Ectodermal cell (in vitro differentiated cells): ENCODE measurements around the gene EIF4E3. TPM values are rescaled to one million over a fixed set of nuclear protein-coding genes. Genes with fewer than 3 reads are reported as not detected.
A peak's percentile ranks its signal among the peaks of the same experiment; 100 is the strongest.

Experiments used
- H3K27ac ChIP-seq: 2 replicates; pipeline ENCODE4 v1.7.0; 2013; ENCODE audit warnings: mild to moderate bottlenecking, low read depth, low read length; ENCODE audit not compliant: insufficient read depth, poor library complexity, severe bottlenecking
- H3K27me3 ChIP-seq: 2 replicates; pipeline ENCODE4 v1.7.0; 2013; ENCODE audit warnings: mild to moderate bottlenecking, low read length; ENCODE audit not compliant: insufficient read depth, control insufficient read depth, poor library complexity, severe bottlenecking
- H3K36me3 ChIP-seq: one replicate; pipeline ENCODE4 v1.7.0; 2013; ENCODE audit warnings: low read length; ENCODE audit not compliant: control insufficient read depth, insufficient read depth
- H3K4me1 ChIP-seq: one replicate; pipeline ENCODE4 v1.7.0; 2013; ENCODE audit warnings: low read length; ENCODE audit not compliant: control insufficient read depth, insufficient read depth
- H3K4me3 ChIP-seq: 2 replicates; pipeline ENCODE4 v1.7.0; 2013; ENCODE audit warnings: low read depth, low read length, control low read depth; ENCODE audit not compliant: insufficient read depth
- H3K9me3 ChIP-seq: 2 replicates; pipeline ENCODE4 v1.7.0; 2013; ENCODE audit warnings: mild to moderate bottlenecking, low read length, moderate library complexity; ENCODE audit not compliant: control insufficient read depth
- WGBS, 2 experiments: methylation state at CpG; one replicate each; pipeline ENCODE4 v1.1.7; 2013; ENCODE audit warnings: missing lambda C conversion rate in 2 of 2; 5-methylcytosine and 5-hydroxymethylcytosine counted together
- polyA plus RNA-seq, 4 experiments: library from polyadenylated mRNA; stranded (reverse); fragments of 50-300 nt; gene quantifications; one replicate each; pipeline ENCODE4 v1.2.3, GENCODE V29; 2013

The EIF4E3 gene
- polyA plus RNA-seq (2013, experiment 1 of 4), result 10.6 TPM
- 9.7 TPM for polyA plus RNA-seq (2013, experiment 2 of 4)
- 7.6 TPM for polyA plus RNA-seq (2013, experiment 3 of 4)
- polyA plus RNA-seq (2013, experiment 4 of 4), result 8.4 TPM

- Histone ChIP-seq H3K27ac (no peak within 1 kb of the TSS), H3K27me3 (peaks cover 35% of the 10 kb centered on the region)
Measured at GRCh38 chr3:71725271-71725991, at the start of gene EIF4E3. Gene EIF4E3 (minus strand): TSS chr3:71725402. CDS start chr3:71725367, 35 bp downstream.

DNA sequence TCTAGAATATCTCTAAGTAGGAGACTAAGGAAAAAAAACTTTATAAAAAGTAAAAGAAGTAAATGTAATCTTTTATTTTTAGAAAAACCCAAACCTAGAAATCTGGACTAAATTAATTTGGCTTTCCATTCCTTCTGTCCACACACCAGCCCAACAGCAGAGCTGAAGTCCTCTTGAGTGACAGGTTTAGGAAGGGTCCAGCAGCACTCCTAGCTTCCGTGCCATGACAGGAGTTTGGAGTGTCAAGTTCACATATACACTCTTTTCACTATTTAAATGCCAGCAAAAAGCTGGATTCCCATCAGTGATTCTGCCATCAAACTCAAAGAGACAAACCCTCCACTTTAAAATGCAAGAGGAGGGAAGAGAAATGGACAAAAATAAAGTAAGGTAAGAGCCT is 46.7 kb upstream of the EIF4E3 start:
- WGBS, 2 experiments, result 13 to 60% methylated on average over 1 of the region's 1 CpG
- Histone ChIP-seq H3K36me3 (no peaks in the 10 kb centered on the region), H3K9me3 (no peaks in the 10 kb centered on the region), H3K4me3 (no peak overlapping the region), H3K27ac (no peak overlapping the region), H3K4me1 (no peaks in the 10 kb centered on the region), H3K27me3 (no peaks in the 10 kb centered on the region)

More at GRCh38 chr3:71725271-71725991, at the start of gene EIF4E3:
- WGBS, 2 experiments, result 2% methylated on average over 80 of the region's 80 CpGs
- Histone ChIP-seq H3K4me1 (no peaks in the 10 kb centered on the region), H3K36me3 (no peaks in the 10 kb centered on the region), H3K4me3 (peak within 1 kb of the TSS; percentile 65), H3K9me3 (no peaks in the 10 kb centered on the region)

- Histone ChIP-seq H3K4me1 (no peaks in the 10 kb centered on the region), H3K9me3 (no peaks in the 10 kb centered on the region), H3K27ac (no peak overlapping the region), H3K4me3 (no peak overlapping the region), H3K36me3 (no peaks in the 10 kb centered on the region), H3K27me3 (no peaks in the 10 kb centered on the region)
- WGBS, 2 experiments, result 91 to 94% methylated on average over 5 of the region's 5 CpGs
Measured at GRCh38 chr3:71771126-71771525, 45.9 kb upstream of the EIF4E3 start.

- H3K27me3 ChIP-seq, result no peaks in the 10 kb centered on the region
- 90 to 91% methylated on average over 3 to 4 of the region's 5 CpGs for WGBS, 2 experiments
- no peak overlapping the region for H3K27ac ChIP-seq
- H3K4me1 ChIP-seq, result no peaks in the 10 kb centered on the region
- H3K9me3 ChIP-seq, result no peaks in the 10 kb centered on the region
- no peak overlapping the region for H3K4me3 ChIP-seq
- H3K36me3 ChIP-seq, result no peaks in the 10 kb centered on the region
Measured at GRCh38 chr3:71763426-71763825, 38.2 kb upstream of the EIF4E3 start.

DNA sequence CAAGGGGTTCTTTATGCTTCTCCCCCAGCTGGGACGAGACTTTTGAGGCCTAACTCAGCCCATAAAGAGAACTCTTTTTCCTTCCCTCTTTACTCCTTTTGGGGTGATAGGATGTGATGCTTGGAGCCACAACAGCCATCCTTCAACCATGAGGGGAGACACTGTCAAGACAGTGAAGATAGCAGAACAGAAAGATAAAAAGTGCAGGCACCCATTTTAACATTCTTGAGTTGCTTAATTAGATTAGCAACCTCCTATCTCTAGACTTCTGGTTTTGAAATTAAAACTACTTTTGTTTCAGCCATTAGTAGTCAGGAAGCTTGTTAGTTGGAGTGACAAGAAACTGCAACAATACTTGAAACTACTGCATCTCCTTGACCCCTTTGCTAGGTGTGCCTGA is 34.9 kb upstream of the EIF4E3 start:
- H3K36me3 ChIP-seq, result no peaks in the 10 kb centered on the region
- WGBS, 2 experiments, result 91% methylated on average over 1 of the region's 1 CpG; no CpG with 5 or more reads in 1 of the 2 experiments
- peaks cover 15% of the 10 kb centered on the region for H3K27me3 ChIP-seq
- H3K9me3 ChIP-seq, result no peaks in the 10 kb centered on the region
- no peaks in the 10 kb centered on the region for H3K4me1 ChIP-seq
- no peak overlapping the region for H3K4me3 ChIP-seq
- H3K27ac ChIP-seq, result no peak overlapping the region

DNA sequence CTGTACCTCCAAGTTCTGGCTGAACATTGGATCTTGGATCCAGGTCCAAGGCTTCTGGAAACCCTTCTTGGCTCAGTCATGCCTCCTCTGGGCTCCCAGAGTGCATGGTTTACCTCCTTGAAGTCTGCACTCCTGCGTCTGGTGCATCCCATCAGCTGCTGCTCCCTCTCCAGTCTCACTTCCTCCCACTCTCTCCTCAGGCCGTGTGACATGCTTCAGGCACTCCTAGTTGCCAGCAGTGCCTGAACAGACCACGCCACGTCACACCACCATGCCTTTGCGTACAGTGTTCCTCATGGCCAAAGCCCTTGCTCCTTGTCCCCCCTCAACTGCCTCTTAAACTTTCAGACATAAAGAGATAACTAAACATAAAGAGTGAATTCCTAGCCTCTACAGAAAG is 34.2 kb upstream of the EIF4E3 start:
- Histone ChIP-seq H3K27ac (no peak overlapping the region), H3K9me3 (no peaks in the 10 kb centered on the region), H3K27me3 (peaks cover 22% of the 10 kb centered on the region), H3K4me3 (no peak overlapping the region), H3K36me3 (no peaks in the 10 kb centered on the region), H3K4me1 (no peaks in the 10 kb centered on the region)
- WGBS, 2 experiments, result 86 to 91% methylated on average over 5 of the region's 5 CpGs

DNA sequence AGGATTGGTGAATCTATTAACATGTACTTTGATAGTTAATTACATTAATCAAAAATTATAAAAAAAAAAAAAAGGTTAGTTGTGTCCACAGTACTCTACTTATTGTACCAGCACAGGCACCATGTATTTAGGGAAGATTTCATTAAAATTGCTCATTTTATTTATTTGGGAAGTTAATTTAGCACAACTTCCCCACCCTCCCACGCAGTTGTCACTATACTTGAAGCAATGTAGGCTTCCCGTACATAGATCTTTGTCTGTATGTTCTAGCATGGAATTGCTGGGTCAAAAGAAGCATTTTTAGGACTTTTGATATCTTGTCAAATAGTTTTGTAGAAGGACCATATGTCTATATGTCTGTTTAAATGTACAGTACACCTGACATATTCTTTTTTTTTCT is 32.9 kb upstream of the EIF4E3 start:
- peaks cover 30% of the 10 kb centered on the region for H3K27me3 ChIP-seq
- WGBS, 2 experiments, result 95 to 100% methylated on average over 1 to 2 of the region's 2 CpGs

DNA sequence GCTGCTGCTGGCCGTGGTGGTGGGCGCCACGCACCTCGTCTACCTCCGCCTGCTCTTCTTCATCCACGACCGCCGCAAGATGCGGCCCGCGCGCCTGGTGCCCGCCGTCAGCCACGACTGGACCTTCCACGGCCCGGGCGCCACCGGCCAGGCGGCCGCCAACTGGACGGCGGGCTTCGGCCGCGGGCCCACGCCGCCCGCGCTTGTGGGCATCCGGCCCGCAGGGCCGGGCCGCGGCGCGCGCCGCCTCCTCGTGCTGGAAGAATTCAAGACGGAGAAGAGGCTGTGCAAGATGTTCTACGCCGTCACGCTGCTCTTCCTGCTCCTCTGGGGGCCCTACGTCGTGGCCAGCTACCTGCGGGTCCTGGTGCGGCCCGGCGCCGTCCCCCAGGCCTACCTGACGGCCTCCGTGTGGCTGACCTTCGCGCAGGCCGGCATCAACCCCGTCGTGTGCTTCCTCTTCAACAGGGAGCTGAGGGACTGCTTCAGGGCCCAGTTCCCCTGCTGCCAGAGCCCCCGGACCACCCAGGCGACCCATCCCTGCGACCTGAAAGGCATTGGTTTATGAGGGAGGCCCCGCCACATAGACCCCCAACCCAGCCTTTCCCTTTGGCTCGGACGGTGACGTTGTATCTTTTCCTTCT is 29.5 kb upstream of the EIF4E3 start:
- Histone ChIP-seq H3K9me3 (no peaks in the 10 kb centered on the region), H3K27ac (no peak overlapping the region), H3K27me3 (peaks cover 52% of the 10 kb centered on the region), H3K36me3 (no peaks in the 10 kb centered on the region), H3K4me1 (no peaks in the 10 kb centered on the region), H3K4me3 (peak overlapping the region; percentile 46)
- 51 to 57% methylated on average over 65 of the region's 65 CpGs for WGBS, 2 experiments

More for the DNA sequence above, 32.9 kb upstream of the EIF4E3 start:
- Histone ChIP-seq H3K9me3 (no peaks in the 10 kb centered on the region), H3K27ac (no peak overlapping the region), H3K4me3 (no peak overlapping the region), H3K36me3 (no peaks in the 10 kb centered on the region), H3K4me1 (no peaks in the 10 kb centered on the region)

GRCh38 chr3:71753701-71754609 is 28.8 kb upstream of the EIF4E3 start, which contains the start of gene GPR27:
Gene GPR27 (plus strand): TSS chr3:71753855. CDS start chr3:71754050, 195 bp downstream.
- Histone ChIP-seq H3K27me3 (peaks cover 52% of the 10 kb centered on the region), H3K36me3 (no peaks in the 10 kb centered on the region), H3K4me3 (peak within 1 kb of the TSS; percentile 46), H3K4me1 (no peaks in the 10 kb centered on the region), H3K9me3 (no peaks in the 10 kb centered on the region), H3K27ac (no peak within 1 kb of the TSS)
- WGBS, 2 experiments, result 1% methylated on average over 131 of the region's 131 CpGs
